Vagina (tissue), 2 donors: ENCODE data around the gene VSX2.

Experiments
- CTCF ChIP-seq, 3 experiments: fragments of 450-650 bp in 2 of 3; fragments of 200-600 bp in 1 of 3; sonication (generic) in 1 of 3; IDR thresholded peaks; one replicate each; pipeline ENCODE4 v1.5.1; 2017 to 2019; ENCODE audit warnings: antibody characterized with exemption in 3 of 3, mild to moderate bottlenecking in 2 of 3, moderate library complexity in 2 of 3
- POLR2A ChIP-seq, 2 donors: fragments of 450-650 bp; IDR thresholded peaks; one replicate each; pipeline ENCODE4 v1.6.1; 2017; ENCODE audit warnings: antibody characterized with exemption in 2 of 2, mild to moderate bottlenecking in 2 of 2, moderate library complexity in 2 of 2
- POLR2AphosphoS5 ChIP-seq, 2 donors: sonication (generic); formaldehyde crosslinking; IDR thresholded peaks; one replicate each; pipeline ENCODE4 v1.9.0; 2017; ENCODE audit warnings: antibody characterized with exemption in 2 of 2, mild to moderate bottlenecking in 2 of 2, low read depth in 1 of 2; ENCODE audit not compliant: insufficient read depth in 1 of 2

DNA sequence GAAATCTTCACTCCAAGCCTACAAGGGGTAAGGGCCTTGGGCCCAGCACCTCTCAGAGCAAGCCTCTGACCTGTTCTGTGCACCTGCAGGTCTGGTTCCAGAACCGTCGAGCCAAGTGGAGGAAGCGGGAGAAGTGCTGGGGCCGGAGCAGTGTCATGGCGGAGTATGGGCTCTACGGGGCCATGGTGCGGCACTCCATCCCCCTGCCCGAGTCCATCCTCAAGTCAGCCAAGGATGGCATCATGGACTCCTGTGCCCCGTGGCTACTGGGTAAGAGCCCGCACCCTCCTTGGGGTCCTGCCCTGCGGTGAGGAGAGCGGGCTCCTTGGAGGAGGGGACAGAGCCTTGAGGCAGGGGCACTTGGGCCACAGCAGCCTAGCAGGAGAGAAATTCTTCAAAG is 20.3 kb downstream of the VSX2 start:
- TF ChIP-seq CTCF (IDR thresholded peaks at IDR 0.05) (no peak), POLR2A (IDR thresholded peaks at IDR 0.05) (no peak), POLR2AphosphoS5 (IDR thresholded peaks at IDR 0.05; ENCODE audit: insufficient read depth in 1 of 2, low read depth in 1 of 2) (no peak)
